HEK293 (cell line): ENCODE results near the gene WRNIP1.

ENCODE experiments used
- CTCF ChIA-PET: fragments of 350-600 bp; formaldehyde crosslinking; extraction: SDS; loops from one replicate; lab custom pipeline; 2021; ENCODE audit warnings: antibody characterized with exemption; lab: Yijun Ruan, JAX
- POLR2A ChIA-PET: fragments of 300-600 bp; formaldehyde crosslinking; extraction: SDS; loops from one replicate; lab custom pipeline; 2020; ENCODE audit warnings: antibody characterized with exemption, inconsistent platforms; lab: Yijun Ruan, JAX
- H3K27ac ChIP-seq: fragments of 200-500 bp; sonication (Bioruptor generic); 2 replicates; pipeline ENCODE4 v1.5.1; 2014; ENCODE audit warnings: low read depth, low read length, control low read depth, inconsistent platforms; ENCODE audit errors: extremely low read depth
- H3K36me3 ChIP-seq, 2 experiments: fragments of 200-500 bp in 1 of 2; sonication (Bioruptor generic) in 1 of 2; 1 replicate in 1 of 2; 2 replicates in 1 of 2; pipeline ENCODE4 v1.5.1; 2014 to 2017; ENCODE audit warnings: inconsistent platforms in 2 of 2, low read length in 2 of 2; ENCODE audit not compliant: control insufficient read depth in 2 of 2, insufficient read depth in 1 of 2
- H3K4me1 ChIP-seq: fragments of 200-500 bp; sonication (Bioruptor generic); 2 replicates; pipeline ENCODE4 v1.5.1; 2014; ENCODE audit warnings: mild to moderate bottlenecking, low read length, inconsistent platforms; ENCODE audit not compliant: control insufficient read depth, insufficient read depth
- H3K4me3 ChIP-seq: 2 replicates; pipeline ENCODE4 v1.5.1; 2011; ENCODE audit warnings: low read depth, mild to moderate bottlenecking, control low read depth, low read length, moderate library complexity
- H3K9me3 ChIP-seq: fragments of 200-500 bp; sonication (Bioruptor generic); 2 replicates; pipeline ENCODE4 v1.5.1; 2014; ENCODE audit warnings: low read depth, low read length, inconsistent platforms; ENCODE audit not compliant: control insufficient read depth, insufficient read depth
- HOXC10 ChIP-seq: sonication (generic); formaldehyde crosslinking; IDR thresholded peaks from 2 replicates; pipeline ENCODE4 v1.8.1; 2023; ENCODE audit warnings: mild to moderate bottlenecking, missing genetic modification reagents
- KLF10 ChIP-seq: fragments of 450-650 bp; IDR thresholded peaks from 2 replicates; pipeline ENCODE4 v1.5.1; 2018; ENCODE audit warnings: missing biosample characterization, mild to moderate bottlenecking, missing genetic modification characterization
- KLF7 ChIP-seq: fragments of 450-650 bp; formaldehyde crosslinking; IDR thresholded peaks from 2 replicates; pipeline ENCODE4 v1.5.1; 2016; ENCODE audit warnings: missing biosample characterization, missing genetic modification characterization, borderline replicate concordance
- KLF9 ChIP-seq: fragments of 450-650 bp; formaldehyde crosslinking; IDR thresholded peaks from 2 replicates; pipeline ENCODE4 v1.5.1; 2016; ENCODE audit warnings: missing biosample characterization, missing genetic modification characterization, low read depth
- MEIS1 ChIP-seq: sonication (generic); formaldehyde crosslinking; IDR thresholded peaks from 2 replicates; pipeline ENCODE4 v1.8.1; 2022; ENCODE audit warnings: missing genetic modification reagents, mild to moderate bottlenecking, borderline replicate concordance
- PATZ1 ChIP-seq: fragments of 450-650 bp; formaldehyde crosslinking; IDR thresholded peaks from 2 replicates; pipeline ENCODE4 v1.5.1; 2016; ENCODE audit warnings: missing biosample characterization, missing genetic modification characterization
- RBAK ChIP-seq: fragments of 450-650 bp; formaldehyde crosslinking; IDR thresholded peaks from 2 replicates; pipeline ENCODE4 v1.5.1; 2016; ENCODE audit warnings: missing biosample characterization, missing genetic modification characterization
- REPIN1 ChIP-seq: fragments of 450-650 bp; formaldehyde crosslinking; IDR thresholded peaks from 2 replicates; pipeline ENCODE4 v1.5.1; 2017; ENCODE audit warnings: missing biosample characterization, missing genetic modification characterization, low read depth
- SCRT2 ChIP-seq: fragments of 450-650 bp; formaldehyde crosslinking; IDR thresholded peaks from 2 replicates; pipeline ENCODE4 v1.5.1; 2016; ENCODE audit warnings: missing biosample characterization, missing genetic modification characterization
- ZBTB1 ChIP-seq: fragments of 450-650 bp; formaldehyde crosslinking; IDR thresholded peaks from 2 replicates; pipeline ENCODE4 v1.5.1; 2016; ENCODE audit warnings: missing biosample characterization, missing genetic modification characterization
- ZBTB17 ChIP-seq: fragments of 450-650 bp; formaldehyde crosslinking; IDR thresholded peaks from 2 replicates; pipeline ENCODE4 v1.5.1; 2016; ENCODE audit warnings: missing biosample characterization, missing genetic modification characterization
- ZBTB20 ChIP-seq: fragments of 450-650 bp; formaldehyde crosslinking; IDR thresholded peaks from 2 replicates; pipeline ENCODE4 v1.5.1; 2016; ENCODE audit warnings: missing biosample characterization, missing genetic modification characterization
- ZBTB7A ChIP-seq: fragments of 450-650 bp; formaldehyde crosslinking; IDR thresholded peaks from 2 replicates; pipeline ENCODE4 v1.5.1; 2016; ENCODE audit warnings: low read depth, missing biosample characterization, missing genetic modification characterization
- ZBTB8A ChIP-seq: fragments of 450-650 bp; formaldehyde crosslinking; IDR thresholded peaks from 2 replicates; pipeline ENCODE4 v1.5.1; 2016; ENCODE audit warnings: missing biosample characterization, missing genetic modification characterization
- ZEB2 ChIP-seq: fragments of 450-650 bp; formaldehyde crosslinking; IDR thresholded peaks from 2 replicates; pipeline ENCODE4 v1.5.1; 2016; ENCODE audit warnings: missing biosample characterization, missing genetic modification characterization
- ZIC2 ChIP-seq: fragments of 450-650 bp; formaldehyde crosslinking; IDR thresholded peaks from 2 replicates; pipeline ENCODE4 v1.5.1; 2016; ENCODE audit warnings: missing biosample characterization, missing genetic modification characterization
- ZNF169 ChIP-seq: fragments of 450-650 bp; formaldehyde crosslinking; IDR thresholded peaks from 2 replicates; pipeline ENCODE4 v1.5.1; 2016; ENCODE audit warnings: missing biosample characterization, missing genetic modification characterization
- ZNF223 ChIP-seq: fragments of 450-650 bp; formaldehyde crosslinking; IDR thresholded peaks from 2 replicates; pipeline ENCODE4 v1.5.1; 2016; ENCODE audit warnings: missing biosample characterization, missing genetic modification characterization
- ZNF266 ChIP-seq: fragments of 450-650 bp; formaldehyde crosslinking; IDR thresholded peaks from 2 replicates; pipeline ENCODE4 v1.5.1; 2016; ENCODE audit warnings: missing biosample characterization, missing genetic modification characterization, low read depth
- ZNF335 ChIP-seq: fragments of 450-650 bp; formaldehyde crosslinking; conservative IDR thresholded peaks from 2 replicates; pipeline ENCODE4 v1.5.1; 2016; ENCODE audit warnings: missing biosample characterization, missing genetic modification characterization
- ZNF362 ChIP-seq: fragments of 450-650 bp; formaldehyde crosslinking; IDR thresholded peaks from 2 replicates; pipeline ENCODE4 v1.5.1; 2016; ENCODE audit warnings: missing biosample characterization, missing genetic modification characterization
- ZNF423 ChIP-seq: fragments of 450-650 bp; formaldehyde crosslinking; IDR thresholded peaks from 2 replicates; pipeline ENCODE4 v1.5.1; 2016; ENCODE audit warnings: missing biosample characterization, missing genetic modification characterization
- ZNF433 ChIP-seq: fragments of 450-650 bp; formaldehyde crosslinking; IDR thresholded peaks from 2 replicates; pipeline ENCODE4 v1.5.1; 2016; ENCODE audit warnings: missing biosample characterization, missing genetic modification characterization, low read depth
- ZNF600 ChIP-seq: fragments of 450-650 bp; formaldehyde crosslinking; IDR thresholded peaks from 2 replicates; pipeline ENCODE4 v1.5.1; 2016; ENCODE audit warnings: missing biosample characterization, missing genetic modification characterization
- ZNF610 ChIP-seq: fragments of 450-650 bp; formaldehyde crosslinking; IDR thresholded peaks from 2 replicates; pipeline ENCODE4 v1.5.1; 2016; ENCODE audit warnings: missing biosample characterization, missing genetic modification characterization, borderline replicate concordance
- ZNF664 ChIP-seq: fragments of 450-650 bp; formaldehyde crosslinking; IDR thresholded peaks from 2 replicates; pipeline ENCODE4 v1.5.1; 2016; ENCODE audit warnings: missing biosample characterization, missing genetic modification characterization
- ZNF792 ChIP-seq: fragments of 450-650 bp; formaldehyde crosslinking; IDR thresholded peaks from 2 replicates; pipeline ENCODE4 v1.5.1; 2016; ENCODE audit warnings: missing biosample characterization, missing genetic modification characterization
- ZSCAN16 ChIP-seq: fragments of 450-650 bp; formaldehyde crosslinking; IDR thresholded peaks from 2 replicates; pipeline ENCODE4 v1.5.1; 2016; ENCODE audit warnings: missing biosample characterization, missing genetic modification characterization
- ZSCAN23 ChIP-seq: fragments of 450-650 bp; formaldehyde crosslinking; IDR thresholded peaks from 2 replicates; pipeline ENCODE4 v1.5.1; 2016; ENCODE audit warnings: missing biosample characterization, missing genetic modification characterization
- TF ChIP-seq, protein P1 (sequence below): fragments of 450-650 bp; formaldehyde crosslinking; IDR thresholded peaks from 2 replicates; pipeline ENCODE4 v1.5.1; 2017; ENCODE audit warnings: missing biosample characterization, missing genetic modification characterization
- TF ChIP-seq, protein P2 (sequence below): fragments of 450-650 bp; formaldehyde crosslinking; optimal IDR thresholded peaks from 2 replicates; pipeline ENCODE3; 2016; ENCODE audit warnings: missing biosample characterization, mild to moderate bottlenecking, missing genetic modification characterization

WRNIP1 gene

GRCh38 chr6:2765896-2766766, 938 bp downstream of the WRNIP1 start:
- CTCF ChIA-PET, result interaction anchor here (0.6 to 2.1 kb wide), 16 partner anchors 11 to 213 kb away, joined by 3 to 8 read pairs (median 4); partner anchors contain the start of gene MYLK4
- Histone ChIP-seq H3K4me3 (peak overlapping the region; percentile 91), H3K4me1 (peaks cover 24% of the 10 kb centered on the region), H3K9me3 (no peaks in the 10 kb centered on the region), H3K36me3 (peaks cover 0 to 8% of the 10 kb centered on the region in 2 experiments; a peak in 1 of 3 replicates), H3K27ac (peak overlapping the region; percentile 92)
- POLR2A ChIA-PET, result interaction anchor here (0.6 to 1.6 kb wide), 6 partner anchors 18 to 448 kb away, joined by 3 to 5 read pairs (median 4); partner anchors contain the start of gene RIPK1
- TF ChIP-seq ZNF610 (tag by site-specific recombination) (no peak), RBAK (tag by site-specific recombination) (no peak), SCRT2 (tag by site-specific recombination) (0 out of 2 replicates have a peak, but pooled peaks have one; percentile 50), ZBTB20 (peak; percentile 37; the same call in 1 of the 2 replicates), KLF10 (no peak), REPIN1 (tag by site-specific recombination) (no peak), ZBTB1 (no peak), ZIC2 (0 out of 2 replicates have a peak, but pooled peaks have one; percentile 34), ZNF266 (tag by site-specific recombination) (no peak), ZBTB8A (tag by site-specific recombination) (peak; percentile 30; the same call in 1 of the 2 replicates), ZEB2 (tag by site-specific recombination) (0 out of 2 replicates have a peak, but pooled peaks have one; percentile 35), ZNF223 (tag by site-specific recombination) (peak; percentile 79; the same call in 1 of the 2 replicates), ZNF664 (tag by site-specific recombination) (no peak), HOXC10 (CRISPR knock-in tag) (peak; percentile 49; the same call in 1 of the 2 replicates), PATZ1 (tag by site-specific recombination) (0 out of 2 replicates have a peak, but pooled peaks have one; percentile 34), ZNF169 (no peak), ZBTB7A (0 out of 2 replicates have a peak, but pooled peaks have one; percentile 24), ZNF792 (no peak), ZNF335 (tag by site-specific recombination) (peak; percentile 48; the same call in 1 of the 2 replicates), MEIS1 (peak; percentile 12; the same call in 1 of the 2 replicates), KLF9 (tag by site-specific recombination) (peak; percentile 32; the same call in 1 of the 2 replicates), ZNF600 (tag by site-specific recombination) (0 out of 2 replicates have a peak, but pooled peaks have one; percentile 9), ZSCAN16 (no peak), ZBTB17 (tag by site-specific recombination) (peak; percentile 66), KLF7 (tag by site-specific recombination) (no peak), ZNF423 (tag by site-specific recombination) (0 out of 2 replicates have a peak, but pooled peaks have one; percentile 13), ZNF433 (tag by site-specific recombination) (no peak), ZNF362 (tag by site-specific recombination) (no peak), ZSCAN23 (tag by site-specific recombination) (no peak)
- TF ChIP-seq, protein P1, sequence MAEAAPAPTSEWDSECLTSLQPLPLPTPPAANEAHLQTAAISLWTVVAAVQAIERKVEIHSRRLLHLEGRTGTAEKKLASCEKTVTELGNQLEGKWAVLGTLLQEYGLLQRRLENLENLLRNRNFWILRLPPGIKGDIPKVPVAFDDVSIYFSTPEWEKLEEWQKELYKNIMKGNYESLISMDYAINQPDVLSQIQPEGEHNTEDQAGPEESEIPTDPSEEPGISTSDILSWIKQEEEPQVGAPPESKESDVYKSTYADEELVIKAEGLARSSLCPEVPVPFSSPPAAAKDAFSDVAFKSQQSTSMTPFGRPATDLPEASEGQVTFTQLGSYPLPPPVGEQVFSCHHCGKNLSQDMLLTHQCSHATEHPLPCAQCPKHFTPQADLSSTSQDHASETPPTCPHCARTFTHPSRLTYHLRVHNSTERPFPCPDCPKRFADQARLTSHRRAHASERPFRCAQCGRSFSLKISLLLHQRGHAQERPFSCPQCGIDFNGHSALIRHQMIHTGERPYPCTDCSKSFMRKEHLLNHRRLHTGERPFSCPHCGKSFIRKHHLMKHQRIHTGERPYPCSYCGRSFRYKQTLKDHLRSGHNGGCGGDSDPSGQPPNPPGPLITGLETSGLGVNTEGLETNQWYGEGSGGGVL (tag by site-specific recombination), result peak; percentile 65
- TF ChIP-seq, protein P2, sequence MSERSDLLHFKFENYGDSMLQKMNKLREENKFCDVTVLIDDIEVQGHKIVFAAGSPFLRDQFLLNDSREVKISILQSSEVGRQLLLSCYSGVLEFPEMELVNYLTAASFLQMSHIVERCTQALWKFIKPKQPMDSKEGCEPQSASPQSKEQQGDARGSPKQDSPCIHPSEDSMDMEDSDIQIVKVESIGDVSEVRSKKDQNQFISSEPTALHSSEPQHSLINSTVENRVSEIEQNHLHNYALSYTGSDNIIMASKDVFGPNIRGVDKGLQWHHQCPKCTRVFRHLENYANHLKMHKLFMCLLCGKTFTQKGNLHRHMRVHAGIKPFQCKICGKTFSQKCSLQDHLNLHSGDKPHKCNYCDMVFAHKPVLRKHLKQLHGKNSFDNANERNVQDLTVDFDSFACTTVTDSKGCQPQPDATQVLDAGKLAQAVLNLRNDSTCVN (tag by site-specific recombination), result peak; percentile 62
